Tibial artery (tissue), 4 donors: Measurements from ENCODE around the gene DMRTC1.
"Not testable (repeated sequence)": the region's sequence is repeated elsewhere in the genome, so short reads cannot be mapped to it uniquely, and the experiment has no call there.

ENCODE experiments used
- DNase-seq, 2 donors: peaks; one replicate each; pipeline ENCODE4 v3.0.0-alpha.2; 2019
- H3K27ac ChIP-seq, 2 donors: fragments of 200-600 bp; sonication (generic) in 1 of 2; 1 replicate in 1 of 2; 2 replicates in 1 of 2; pipeline ENCODE4 v1.5.1; 2018 to 2019; ENCODE audit warnings: mild to moderate bottlenecking in 1 of 2
- H3K27me3 ChIP-seq, 2 donors: fragments of 200-600 bp; sonication (generic) in 1 of 2; one replicate each; pipeline versions ENCODE4 v1.5.1 to v1.6.0; 2016 to 2019
- H3K36me3 ChIP-seq, 3 donors: fragments of 200-600 bp; sonication (generic) in 2 of 3; one replicate each; pipeline ENCODE4 v1.5.1; 2016 to 2019; ENCODE audit warnings: mild to moderate bottlenecking in 2 of 3
- H3K4me1 ChIP-seq, 4 donors: fragments of 200-600 bp; sonication (generic) in 2 of 4; 1 replicate in 3 of 4; 2 replicates in 1 of 4; pipeline ENCODE4 v1.5.1; 2016 to 2019
- H3K4me3 ChIP-seq, 2 donors: fragments of 200-600 bp; sonication (generic) in 1 of 2; 1 replicate in 1 of 2; 2 replicates in 1 of 2; pipeline ENCODE4 v1.5.1; 2018 to 2019; ENCODE audit warnings: mild to moderate bottlenecking in 2 of 2
- H3K9me3 ChIP-seq, 3 donors: fragments of 200-600 bp; sonication (generic) in 1 of 3; one replicate each; pipeline ENCODE4 v1.5.1; 2016 to 2019
- intact Hi-C: fragments of 100-400 bp; cut with DNase I; formaldehyde crosslinking; loops from one replicate; pipeline ENCODE4 v1.15.0; 2023; ENCODE audit warnings: low total_unique reads

Gene DMRTC1

GRCh38 chrX:72943819-72944169 lies at the start of gene DMRTC1:
TSS of gene DMRTC1 (minus strand) at chrX:72943837. CDS start at chrX:72875694, 68,143 bp downstream.
- H3K9me3 ChIP-seq, H3K27me3 ChIP-seq, H3K4me1 ChIP-seq, H3K36me3 ChIP-seq, intact Hi-C loops, H3K4me3 ChIP-seq, H3K27ac ChIP-seq, DNase-seq: not testable (repeated sequence)

- H3K27ac ChIP-seq, H3K4me3 ChIP-seq, H3K4me1 ChIP-seq, H3K36me3 ChIP-seq, H3K9me3 ChIP-seq, H3K27me3 ChIP-seq, intact Hi-C loops, DNase-seq: not testable (repeated sequence)
Measured at GRCh38 chrX:72980894-72981469, 37.3 kb upstream of the DMRTC1 start.

- DNase-seq, H3K27ac ChIP-seq, H3K9me3 ChIP-seq, H3K4me3 ChIP-seq, H3K27me3 ChIP-seq, H3K36me3 ChIP-seq, intact Hi-C loops, H3K4me1 ChIP-seq: not testable (repeated sequence)
Measured at GRCh38 chrX:72974885-72975284, 31.2 kb upstream of the DMRTC1 start.

- H3K4me3 ChIP-seq, H3K36me3 ChIP-seq, H3K9me3 ChIP-seq, H3K4me1 ChIP-seq, intact Hi-C loops, H3K27me3 ChIP-seq, H3K27ac ChIP-seq, DNase-seq: not testable (repeated sequence)
Measured at GRCh38 chrX:72971859-72972258, 28.2 kb upstream of the DMRTC1 start.

- H3K27ac ChIP-seq, H3K9me3 ChIP-seq, H3K4me1 ChIP-seq, H3K27me3 ChIP-seq, DNase-seq, intact Hi-C loops, H3K36me3 ChIP-seq, H3K4me3 ChIP-seq: not testable (repeated sequence)
Measured at GRCh38 chrX:72959971-72960370, 16.3 kb upstream of the DMRTC1 start.

- H3K27me3 ChIP-seq, DNase-seq, H3K4me1 ChIP-seq, H3K36me3 ChIP-seq, intact Hi-C loops, H3K4me3 ChIP-seq, H3K9me3 ChIP-seq, H3K27ac ChIP-seq: not testable (repeated sequence)
Measured at GRCh38 chrX:72943035-72943818, 410 bp downstream of the DMRTC1 start.

- H3K9me3 ChIP-seq, H3K4me1 ChIP-seq, H3K4me3 ChIP-seq, DNase-seq, intact Hi-C loops, H3K27ac ChIP-seq, H3K36me3 ChIP-seq, H3K27me3 ChIP-seq: not testable (repeated sequence)
Measured at GRCh38 chrX:72942272-72942671, 1.4 kb downstream of the DMRTC1 start.

- intact Hi-C loops, H3K4me1 ChIP-seq, H3K36me3 ChIP-seq, H3K27me3 ChIP-seq, DNase-seq, H3K9me3 ChIP-seq, H3K4me3 ChIP-seq, H3K27ac ChIP-seq: not testable (repeated sequence)
Measured at GRCh38 chrX:72937906-72938305, 5.7 kb downstream of the DMRTC1 start, which contains the start of gene FAM236A. TSS of gene FAM236A (plus strand) at chrX:72938206. CDS start at chrX:72938263, 57 bp downstream.

GRCh38 chrX:72936882-72937455 lies 6.7 kb downstream of the DMRTC1 start:
- intact Hi-C loops, result not testable (repeated sequence)

GRCh38 chrX:72936455-72936854 lies 7.2 kb downstream of the DMRTC1 start:
- H3K27me3 ChIP-seq, H3K36me3 ChIP-seq, H3K4me1 ChIP-seq, H3K9me3 ChIP-seq, H3K4me3 ChIP-seq, DNase-seq, intact Hi-C loops, H3K27ac ChIP-seq: not testable (repeated sequence)

More at GRCh38 chrX:72936882-72937455, 6.7 kb downstream of the DMRTC1 start:
- H3K4me3 ChIP-seq, DNase-seq, H3K4me1 ChIP-seq, H3K36me3 ChIP-seq, H3K27ac ChIP-seq, H3K27me3 ChIP-seq, H3K9me3 ChIP-seq: not testable (repeated sequence)

GRCh38 chrX:72932283-72932682 lies 11.4 kb downstream of the DMRTC1 start:
- intact Hi-C loops, H3K27ac ChIP-seq, H3K4me3 ChIP-seq, H3K9me3 ChIP-seq, H3K27me3 ChIP-seq, H3K4me1 ChIP-seq, DNase-seq, H3K36me3 ChIP-seq: not testable (repeated sequence)

GRCh38 chrX:72916096-72916495 lies 27.5 kb downstream of the DMRTC1 start:
- intact Hi-C loops, H3K9me3 ChIP-seq, H3K4me3 ChIP-seq, H3K4me1 ChIP-seq, H3K27ac ChIP-seq, DNase-seq, H3K27me3 ChIP-seq, H3K36me3 ChIP-seq: not testable (repeated sequence)

- H3K27me3 ChIP-seq, DNase-seq, H3K36me3 ChIP-seq, intact Hi-C loops, H3K4me3 ChIP-seq, H3K9me3 ChIP-seq, H3K4me1 ChIP-seq, H3K27ac ChIP-seq: not testable (repeated sequence)
Measured at GRCh38 chrX:72912315-72912714, 31.3 kb downstream of the DMRTC1 start, which contains the start of gene FAM236C. TSS of gene FAM236C (plus strand) at chrX:72912615. CDS start at chrX:72912715, 100 bp downstream.

GRCh38 chrX:72889740-72890139 lies 53.9 kb downstream of the DMRTC1 start:
- H3K9me3 ChIP-seq, H3K27me3 ChIP-seq, DNase-seq, H3K36me3 ChIP-seq, H3K4me3 ChIP-seq, H3K4me1 ChIP-seq, intact Hi-C loops, H3K27ac ChIP-seq: not testable (repeated sequence)
